CD4-positive, alpha-beta T cell (primary cell): ENCODE data around the gene ALKBH5. TPM values are rescaled to one million over a fixed set of nuclear protein-coding genes. Genes with fewer than 3 reads are reported as not detected.

Experiments
- ATAC-seq: fragments of 200-7000 bp; cut with Tn5 transposase; one replicate; pipeline ENCODE4 v1.10.0; 2022; ENCODE audit warnings: mild to moderate bottlenecking; ENCODE audit not compliant: poor library complexity
- CTCF ChIA-PET: fragments of 350-600 bp; sonication (Branson Sonifier 250); formaldehyde crosslinking; loops from one replicate; lab custom pipeline; 2021; ENCODE audit warnings: antibody characterized with exemption, inconsistent platforms; lab: Charles Lee
- POLR2A ChIA-PET: fragments of 350-600 bp; sonication (Branson Sonifier 250); formaldehyde crosslinking; loops from one replicate; lab custom pipeline; 2021; ENCODE audit warnings: antibody characterized with exemption, inconsistent platforms; lab: Charles Lee
- DNase-seq, 14 experiments: peaks; one replicate each; pipeline ENCODE4 v3.0.0-alpha.2; 2013 to 2020; ENCODE audit warnings: mixed read lengths in 2 of 14
- H3K27ac ChIP-seq, 2 donors: one replicate each; pipeline versions ENCODE4 v1.5.1 to v1.7.0; 2013; ENCODE audit warnings: low read length in 2 of 2, low read depth in 1 of 2, mild to moderate bottlenecking in 1 of 2
- H3K27me3 ChIP-seq, 2 experiments: 1 replicate in 1 of 2; 2 replicates in 1 of 2; pipeline versions ENCODE4 v1.6.1 to v1.7.0; 2013; ENCODE audit warnings: low read length in 2 of 2, control low read depth in 1 of 2, mild to moderate bottlenecking in 1 of 2, moderate library complexity in 1 of 2; ENCODE audit not compliant: insufficient read depth in 2 of 2, control insufficient read depth in 1 of 2
- H3K36me3 ChIP-seq: one replicate; pipeline ENCODE4 v1.6.1; 2013; ENCODE audit warnings: low read length, control low read depth; ENCODE audit not compliant: insufficient read depth
- H3K4me1 ChIP-seq: one replicate; pipeline ENCODE4 v1.6.1; 2013; ENCODE audit warnings: low read length, control low read depth; ENCODE audit not compliant: insufficient read depth
- H3K4me3 ChIP-seq: one replicate; pipeline ENCODE4 v1.5.1; 2013; ENCODE audit warnings: mild to moderate bottlenecking, low read length, moderate library complexity
- H3K9me3 ChIP-seq, 2 experiments: 1 replicate in 1 of 2; 2 replicates in 1 of 2; pipeline versions ENCODE4 v1.6.1 to v1.7.0; 2013; ENCODE audit warnings: low read length in 2 of 2, mild to moderate bottlenecking in 2 of 2, control low read depth in 1 of 2, moderate library complexity in 1 of 2; ENCODE audit not compliant: control insufficient read depth in 1 of 2, insufficient read depth in 1 of 2
- H3K27ac Mint-ChIP-seq: one replicate; pipeline ENCODE4 v1.8.0; 2020; ENCODE audit warnings: mixed read lengths
- H3K27me3 Mint-ChIP-seq: one replicate; pipeline ENCODE4 v1.8.0; 2021; ENCODE audit warnings: mixed read lengths
- H3K36me3 Mint-ChIP-seq: one replicate; pipeline ENCODE4 v1.8.0; 2021; ENCODE audit warnings: low read depth, mixed read lengths
- H3K4me1 Mint-ChIP-seq: one replicate; pipeline ENCODE4 v1.8.0; 2021; ENCODE audit warnings: low read depth, mixed read lengths
- H3K4me3 Mint-ChIP-seq: one replicate; pipeline ENCODE4 v1.8.0; 2020; ENCODE audit warnings: mild to moderate bottlenecking, mixed read lengths
- H3K9me3 Mint-ChIP-seq: one replicate; pipeline ENCODE4 v1.8.0; 2020; ENCODE audit warnings: mixed read lengths
- CTCF ChIP-seq: fragments of 200-600 bp; IDR thresholded peaks from one replicate; pipeline ENCODE4 v1.8.0; 2022; ENCODE audit warnings: antibody characterized with exemption, mild to moderate bottlenecking
- intact Hi-C, 2 experiments: fragments of 100-400 bp; cut with DNase I in 1 of 2; cut with micrococcal nuclease in 1 of 2; formaldehyde crosslinking; loops; one replicate each; pipeline versions ENCODE4 v1.15.1 to v1.9.0; 2023 to 2025; cut with DNase I, micrococcal nuclease
- total RNA-seq, 174 experiments: library from RNA in 2 of 174; stranded (reverse) in 2 of 174; gene quantifications; one replicate each; pipeline ENCODE4 v1.2.3 and lab custom pipeline; 2021 to 2026

ALKBH5 gene
- total RNA-seq, 2 experiments from 2014 or later = 117 to 119 TPM

DNA sequence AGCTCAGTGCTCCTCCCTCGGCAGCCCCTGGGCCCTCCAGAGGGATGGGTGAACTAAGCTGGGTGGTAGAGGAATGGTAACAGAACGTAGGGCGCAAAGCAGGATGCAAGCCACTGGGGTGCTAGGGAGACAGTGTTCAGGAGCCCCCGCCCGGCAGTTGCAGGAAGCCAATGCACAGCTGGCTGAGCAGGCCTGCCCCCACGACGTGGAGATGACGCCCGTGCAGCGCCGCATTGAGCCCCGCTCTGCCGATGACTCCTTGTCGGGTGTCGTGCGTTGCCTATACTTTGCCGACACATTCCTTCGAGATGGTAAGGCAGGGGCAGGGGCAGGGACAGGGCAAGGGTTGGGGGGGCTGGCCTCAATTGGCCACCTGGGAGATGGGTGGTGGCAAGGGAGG is 54.7 kb downstream of the ALKBH5 start:
- peaks cover 55% of the 10 kb centered on the region for H3K36me3 ChIP-seq
- no peak overlapping the region for H3K4me3 ChIP-seq
- H3K9me3 ChIP-seq = no peaks in the 10 kb centered on the region
- ATAC-seq (no peak), DNase-seq (no peak)
- no peak for TF ChIP-seq CTCF
- H3K27ac Mint-ChIP-seq = no peak overlapping the region
- ChIA-PET POLR2A (no interaction called here), CTCF (interaction anchor here (0.8 kb wide), 1 partner anchor 21 kb away, joined by 4 read pairs; no protein-coding TSS in a partner anchor)
- no peaks in the 10 kb centered on the region for H3K9me3 Mint-ChIP-seq
- intact Hi-C loops = no loop called here
- no peaks in the 10 kb centered on the region for H3K27me3 ChIP-seq
- H3K4me1 ChIP-seq = no peaks in the 10 kb centered on the region
- H3K27me3 Mint-ChIP-seq = no peaks in the 10 kb centered on the region
- H3K4me3 Mint-ChIP-seq = no peak overlapping the region
- no peaks in the 10 kb centered on the region for H3K4me1 Mint-ChIP-seq
- H3K27ac ChIP-seq = no peak overlapping the region
- peaks cover 54% of the 10 kb centered on the region for H3K36me3 Mint-ChIP-seq

- DNase-seq (no peak), ATAC-seq (no peak)
- Histone ChIP-seq H3K27ac (no peak overlapping the region), H3K36me3 (peaks cover 45% of the 10 kb centered on the region), H3K4me1 (no peaks in the 10 kb centered on the region), H3K9me3 (no peaks in the 10 kb centered on the region), H3K27me3 (no peaks in the 10 kb centered on the region), H3K4me3 (no peak overlapping the region)
- no peak for TF ChIP-seq CTCF
- POLR2A ChIA-PET = no interaction called here
- CTCF ChIA-PET = no interaction called here
- H3K4me1 Mint-ChIP-seq = no peaks in the 10 kb centered on the region
- no peaks in the 10 kb centered on the region for H3K27me3 Mint-ChIP-seq
- no peaks in the 10 kb centered on the region for H3K9me3 Mint-ChIP-seq
- no peak overlapping the region for H3K27ac Mint-ChIP-seq
- no peak overlapping the region for H3K4me3 Mint-ChIP-seq
- H3K36me3 Mint-ChIP-seq = peaks cover 48% of the 10 kb centered on the region
- intact Hi-C loops = loop anchor here in 1 of 2 experiments (10.0 kb wide), 1 partner anchor 324 kb away; no protein-coding TSS in a partner anchor
Observed at GRCh38 chr17:18240449-18240848, 56.8 kb downstream of the ALKBH5 start.

- H3K9me3 ChIP-seq = no peaks in the 10 kb centered on the region
Observed at GRCh38 chr17:18241229-18241871, 57.7 kb downstream of the ALKBH5 start.

More at GRCh38 chr17:18241229-18241871, 57.7 kb downstream of the ALKBH5 start:
- H3K4me1 ChIP-seq = no peaks in the 10 kb centered on the region
- no peak for TF ChIP-seq CTCF
- no peak overlapping the region for H3K27ac Mint-ChIP-seq
- H3K9me3 Mint-ChIP-seq = no peaks in the 10 kb centered on the region
- H3K4me3 ChIP-seq = no peak overlapping the region
- no peaks in the 10 kb centered on the region for H3K27me3 ChIP-seq
- intact Hi-C loops = loop anchor here in 1 of 2 experiments (10.0 kb wide), 1 partner anchor 323 kb away; no protein-coding TSS in a partner anchor
- ATAC-seq (no peak), DNase-seq (no peak)
- H3K36me3 ChIP-seq = peaks cover 45% of the 10 kb centered on the region
- ChIA-PET CTCF (no interaction called here), POLR2A (no interaction called here)
- no peak overlapping the region for H3K4me3 Mint-ChIP-seq
- no peaks in the 10 kb centered on the region for H3K4me1 Mint-ChIP-seq
- no peaks in the 10 kb centered on the region for H3K27me3 Mint-ChIP-seq
- peaks cover 43% of the 10 kb centered on the region for H3K36me3 Mint-ChIP-seq
- H3K27ac ChIP-seq = no peak overlapping the region
